Erythroblast (primary cell): ENCODE measurements around the gene ASNSD1.
"Not testable (repeated sequence)": the region's sequence is repeated elsewhere in the genome, so short reads cannot be mapped to it uniquely, and the experiment has no call there.

Source experiments
- GATA1 ChIP-seq: IDR thresholded peaks from 2 replicates; pipeline ENCODE4 v1.6.1; 2011; ENCODE audit warnings: low read depth, mild to moderate bottlenecking, control low read depth, low read length, moderate library complexity
- POLR2A ChIP-seq: IDR thresholded peaks from 2 replicates; pipeline ENCODE4 v1.6.1; 2011; ENCODE audit warnings: mild to moderate bottlenecking, low read length

DNA sequence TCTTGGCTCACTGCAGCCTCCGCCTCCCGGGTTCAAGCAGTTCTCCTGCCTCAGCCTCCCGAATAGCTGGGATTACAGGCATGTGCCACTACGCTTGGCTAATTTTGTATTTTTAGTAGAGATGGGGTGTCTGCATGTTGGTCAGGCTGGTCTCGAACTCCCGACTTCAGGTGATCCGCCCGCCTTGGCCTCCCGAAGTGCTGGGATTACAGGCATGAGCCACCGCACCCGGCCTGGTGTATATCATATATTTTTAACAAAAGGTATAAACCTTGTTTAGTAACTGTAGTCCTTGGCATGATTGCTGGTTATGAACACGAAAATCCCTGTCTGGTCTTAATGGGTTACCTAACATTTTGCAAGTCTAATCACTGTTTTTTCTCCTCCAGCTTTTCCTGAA is 2.1 kb downstream of the ASNSD1 start:
- TF ChIP-seq POLR2A, GATA1: not testable (repeated sequence)
